Left ventricle myocardium superior (tissue), 1 donor: ENCODE measurements around the gene FGFR4. TPM values are rescaled to one million over a fixed set of nuclear protein-coding genes. Genes with fewer than 3 reads are reported as not detected.

Source experiments
- ATAC-seq: fragments of 200-7000 bp; cut with Tn5 transposase; one replicate; pipeline ENCODE4 v1.9.1; 2020; ENCODE audit warnings: mild to moderate bottlenecking, moderate library complexity
- DNase-seq: peaks from one replicate; pipeline ENCODE4 v3.0.0-alpha.2; 2020
- intact Hi-C: fragments of 100-400 bp; cut with micrococcal nuclease; formaldehyde crosslinking; loops from one replicate; pipeline ENCODE4 v1.11.0; 2022
- total RNA-seq: library from RNA; stranded (reverse); fragmentation: NEBNext Ultra II Directional; extraction: Animal tissue kit (Norgen Biotek cat#: 25700); gene quantifications from one replicate; pipeline ENCODE4 v1.2.1, GENCODE V29; 2021
- donor health status: DM: no; HTN: yes; CAD: no; lungs with severe emphysema.

The FGFR4 gene
- total RNA-seq, 1 donor from 2014 or later: 1.4 TPM

- ATAC-seq: no peak
- intact Hi-C loops: no loop called here
These were observed 40.1 kb downstream of the FGFR4 start for GRCh38 chr5:177126771-177127170.

GRCh38 chr5:177128551-177128981 lies 41.9 kb downstream of the FGFR4 start:
- DNase-seq: no peak
- intact Hi-C loops: no loop called here
- no peak for ATAC-seq

More at GRCh38 chr5:177126771-177127170, 40.1 kb downstream of the FGFR4 start:
- DNase-seq: no peak

- ATAC-seq (no peak), DNase-seq (no peak)
- intact Hi-C loops: no loop called here
These were observed 43.7 kb downstream of the FGFR4 start for GRCh38 chr5:177130211-177131018.

- no peak for ATAC-seq
- no peak for DNase-seq
These were observed 44.3 kb downstream of the FGFR4 start for GRCh38 chr5:177131019-177131320.

GRCh38 chr5:177131352-177132135 lies 44.8 kb downstream of the FGFR4 start:
- ATAC-seq: no peak
- intact Hi-C loops: no loop called here
- DNase-seq: no peak

More at GRCh38 chr5:177131019-177131320, 44.3 kb downstream of the FGFR4 start:
- intact Hi-C loops: no loop called here

- DNase-seq (peak; percentile 59), ATAC-seq (peak; percentile 42)
- intact Hi-C loops: no loop called here
These were observed 45.7 kb downstream of the FGFR4 start for GRCh38 chr5:177132136-177133095.

GRCh38 chr5:177133096-177133852 lies 46.6 kb downstream of the FGFR4 start, which contains the start of gene NSD1:
Gene NSD1 (plus strand): TSS chr5:177133773. CDS start chr5:177135104, 1,331 bp downstream.
- DNase-seq (peak; percentile 92), ATAC-seq (peak; percentile 83)
- intact Hi-C loops: no loop called here

- ATAC-seq: peak; percentile 58
- intact Hi-C loops: no loop called here
These were observed 47.4 kb downstream of the FGFR4 start for GRCh38 chr5:177133853-177134696.

GRCh38 chr5:177134697-177135225 lies 48.0 kb downstream of the FGFR4 start:
- DNase-seq (no peak), ATAC-seq (no peak)
- intact Hi-C loops: no loop called here

More at GRCh38 chr5:177133853-177134696, 47.4 kb downstream of the FGFR4 start:
- peak; percentile 65 for DNase-seq

GRCh38 chr5:177140312-177140711 lies 53.6 kb downstream of the FGFR4 start:
- no peak for DNase-seq
- intact Hi-C loops: no loop called here
- no peak for ATAC-seq

GRCh38 chr5:177141496-177141895 lies 54.8 kb downstream of the FGFR4 start:
- intact Hi-C loops: no loop called here
- DNase-seq (no peak), ATAC-seq (no peak)

GRCh38 chr5:177142098-177142611 lies 55.4 kb downstream of the FGFR4 start:
- DNase-seq: no peak
- intact Hi-C loops: no loop called here
- ATAC-seq: peak; percentile 92

- DNase-seq (no peak), ATAC-seq (no peak)
- intact Hi-C loops: no loop called here
These were observed 56.1 kb downstream of the FGFR4 start for GRCh38 chr5:177142778-177143177.

- intact Hi-C loops: no loop called here
- ATAC-seq (no peak), DNase-seq (no peak)
These were observed 60.4 kb downstream of the FGFR4 start for GRCh38 chr5:177146891-177147638.
